ENCODE data around the gene ZNF471. TPM values are rescaled to one million over a fixed set of nuclear protein-coding genes. Genes with fewer than 3 reads are reported as not detected.

The ZNF471 gene
- polyA plus RNA-seq, 4 donors: 18.9 to 28.7 (median 21.5) TPM

GRCh38 chr19:56572589-56572988, 64.9 kb downstream of the ZNF471 start:
- DNase-seq (ENCODE audit: low read depth in 4 of 4, low spot score in 3 of 4): no peak

DNA sequence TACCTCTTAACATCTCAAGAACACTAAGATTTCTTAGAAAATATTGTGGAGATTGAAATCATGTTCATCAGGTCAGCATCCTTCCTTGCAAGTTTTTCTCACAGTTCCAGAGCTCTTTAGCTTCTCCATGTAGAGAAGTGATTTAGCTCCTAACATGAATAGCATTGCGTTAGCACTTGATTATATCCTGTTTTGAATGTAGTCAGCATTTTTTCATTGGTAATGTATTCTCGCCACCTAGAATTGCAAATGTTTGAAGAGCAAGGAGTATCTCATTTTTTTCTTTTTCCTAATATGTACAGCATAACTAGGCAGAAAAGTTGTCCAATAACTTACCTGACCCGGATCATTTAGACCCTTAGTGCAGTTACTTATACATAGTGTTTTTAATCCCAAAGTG, 66.3 kb downstream of the ZNF471 start:
- DNase-seq (ENCODE audit: low read depth in 4 of 4, low spot score in 3 of 4): no peak

- DNase-seq (ENCODE audit: low read depth in 4 of 4, low spot score in 3 of 4): no peak
Measured at GRCh38 chr19:56577719-56578602, 70.3 kb downstream of the ZNF471 start.

Other genes starting within 250 kb of the ZNF471 start
- gene EDDM13, start 235.1 kb upstream of the ZNF471 start, polyA plus RNA-seq (ENCODE audit: insufficient read length in 4 of 4): 1 to 10 TPM in 3 of 4 donors, under 1 TPM in 1; 0.86 to 3.0 (median 1.5) TPM
- 10 to 100 TPM; 12.3 to 16.7 (median 13.5) TPM for gene ZSCAN5A, start 193.0 kb upstream of the ZNF471 start, polyA plus RNA-seq (ENCODE audit: insufficient read length in 4 of 4)
- gene ZNF582, start 114.3 kb upstream of the ZNF471 start, polyA plus RNA-seq (ENCODE audit: insufficient read length in 4 of 4): 10 to 100 TPM in 2 of 4 donors, 1 to 10 TPM in 2; 6.8 to 13.7 (median 10.3) TPM
- gene ZNF583, start 103.5 kb upstream of the ZNF471 start, polyA plus RNA-seq (ENCODE audit: insufficient read length in 4 of 4): 10 to 100 TPM in 2 of 4 donors, 1 to 10 TPM in 2; 8.0 to 15.6 (median 9.8) TPM
- 10 to 100 TPM; 14.7 to 27.1 (median 18.6) TPM for gene ZNF667, start 30.5 kb upstream of the ZNF471 start, polyA plus RNA-seq (ENCODE audit: insufficient read length in 4 of 4)
- gene ZFP28, start 31.1 kb downstream of the ZNF471 start, polyA plus RNA-seq (ENCODE audit: insufficient read length in 4 of 4): 10 to 100 TPM; 13.8 to 15.4 (median 14.3) TPM
- 10 to 100 TPM in 3 of 4 donors, 1 to 10 TPM in 1; 5.7 to 10.6 (median 10.4) TPM for gene ZNF470, start 59.6 kb downstream of the ZNF471 start, polyA plus RNA-seq (ENCODE audit: insufficient read length in 4 of 4)
- gene ZNF71, start 87.4 kb downstream of the ZNF471 start, polyA plus RNA-seq (ENCODE audit: insufficient read length in 4 of 4): 1 to 10 TPM; 8.0 to 10.0 (median 9.0) TPM
- gene SMIM17, start 135.3 kb downstream of the ZNF471 start, polyA plus RNA-seq (ENCODE audit: insufficient read length in 4 of 4): 1 to 10 TPM; 1.0 to 2.0 (median 1.6) TPM
- 1 to 10 TPM; 4.6 to 5.6 (median 5.2) TPM for gene ZNF835, start 163.9 kb downstream of the ZNF471 start, polyA plus RNA-seq (ENCODE audit: insufficient read length in 4 of 4)